ENCODE data around the gene NME7. TPM values are rescaled to one million over a fixed set of nuclear protein-coding genes. Genes with fewer than 3 reads are reported as not detected.

Gene NME7
- total RNA-seq, 4 donors from 2014 or later = 3.7 to 8.4 (median 5.5) TPM

DNA sequence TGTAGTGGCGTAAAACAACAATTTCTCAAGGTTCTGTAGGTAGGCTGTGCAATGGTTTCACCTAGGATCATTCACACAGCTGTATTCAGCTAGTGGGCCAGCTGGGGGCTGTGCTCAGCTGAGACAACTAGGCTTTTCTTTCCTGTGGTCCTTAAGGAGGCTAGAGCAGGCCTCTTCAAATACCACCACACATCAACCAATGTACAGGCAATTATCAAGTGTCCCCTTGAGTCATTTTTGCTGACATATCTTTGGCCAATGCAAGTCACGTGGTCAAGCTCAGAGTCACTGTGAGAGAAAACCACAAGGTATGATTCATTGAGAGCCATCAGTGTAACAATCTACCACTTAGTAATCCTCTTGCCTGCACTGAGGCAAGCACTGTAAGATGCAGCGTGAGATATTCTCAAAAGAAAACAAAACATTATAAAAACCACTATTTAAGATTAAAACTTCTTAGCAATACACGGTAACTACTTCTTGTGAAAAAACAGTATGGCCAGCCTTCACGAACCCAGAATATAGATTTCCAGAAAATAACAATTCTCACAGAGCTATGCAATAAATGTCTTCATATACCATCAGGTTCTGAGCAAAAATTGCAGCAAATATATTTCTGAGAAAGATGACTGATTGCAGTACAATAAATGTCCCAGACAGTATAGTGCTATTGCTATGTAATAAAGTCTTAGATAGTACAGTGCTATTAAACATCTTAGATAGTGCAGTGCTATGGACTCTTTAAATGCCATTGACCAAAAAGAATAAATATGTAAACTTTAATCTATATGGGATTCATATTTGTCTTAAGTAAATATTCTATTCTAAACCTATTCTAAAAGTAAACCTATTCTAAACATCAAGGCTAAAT lies 55.3 kb downstream of the NME7 start:
- intact Hi-C loops (cut with DNase I; ENCODE audit: low total_unique reads) (no loop called here), in situ Hi-C loops (cut with MboI; ENCODE audit: low sequenced_read_pairs in 4 of 4) (no loop called here)
- Histone ChIP-seq H3K27ac (no peak overlapping the region), H3K4me3 (no peak overlapping the region), H3K4me1 (no peaks in the 10 kb centered on the region), H3K27me3 (no peaks in the 10 kb centered on the region), H3K9me3 (no peaks in the 10 kb centered on the region), H3K36me3 (no peaks in the 10 kb centered on the region)
- TF ChIP-seq CTCF (IDR thresholded peaks at IDR 0.05 in 4 of 5, conservative IDR thresholded peaks at IDR 0.05 in 1 of 5) (no peak), POLR2A (IDR thresholded peaks at IDR 0.05) (no peak)
- DNase-seq = no peak
- peak in 1 of 2 donors; percentile 21 for ATAC-seq

GRCh38 chr1:169309178-169310166 lies 58.1 kb downstream of the NME7 start:
- ATAC-seq = no peak
- no peak overlapping the region for H3K27ac ChIP-seq
- H3K36me3 ChIP-seq = no peaks in the 10 kb centered on the region
- no peaks in the 10 kb centered on the region for H3K4me1 ChIP-seq
- TF ChIP-seq POLR2A (IDR thresholded peaks at IDR 0.05) (no peak), CTCF (IDR thresholded peaks at IDR 0.05 in 4 of 5, conservative IDR thresholded peaks at IDR 0.05 in 1 of 5) (no peak)
- H3K27me3 ChIP-seq = no peaks in the 10 kb centered on the region
- in situ Hi-C loops (cut with MboI; ENCODE audit: low sequenced_read_pairs in 4 of 4) (no loop called here), intact Hi-C loops (cut with DNase I; ENCODE audit: low total_unique reads) (no loop called here)
- no peaks in the 10 kb centered on the region for H3K9me3 ChIP-seq
- H3K4me3 ChIP-seq = no peak overlapping the region
- no peak for DNase-seq

- Histone ChIP-seq H3K27me3 (no peaks in the 10 kb centered on the region), H3K4me3 (no peak overlapping the region), H3K27ac (no peak overlapping the region), H3K4me1 (no peaks in the 10 kb centered on the region), H3K9me3 (no peaks in the 10 kb centered on the region), H3K36me3 (no peaks in the 10 kb centered on the region)
- TF ChIP-seq POLR2A (IDR thresholded peaks at IDR 0.05) = no peak
- no peak for TF ChIP-seq CTCF (IDR thresholded peaks at IDR 0.05 in 4 of 5, conservative IDR thresholded peaks at IDR 0.05 in 1 of 5)
- ATAC-seq = no peak
- intact Hi-C loops (cut with DNase I; ENCODE audit: low total_unique reads) (no loop called here), in situ Hi-C loops (cut with MboI; ENCODE audit: low sequenced_read_pairs in 4 of 4) (no loop called here)
- no peak for DNase-seq
These were observed 59.1 kb downstream of the NME7 start for GRCh38 chr1:169308313-169309039.

DNA sequence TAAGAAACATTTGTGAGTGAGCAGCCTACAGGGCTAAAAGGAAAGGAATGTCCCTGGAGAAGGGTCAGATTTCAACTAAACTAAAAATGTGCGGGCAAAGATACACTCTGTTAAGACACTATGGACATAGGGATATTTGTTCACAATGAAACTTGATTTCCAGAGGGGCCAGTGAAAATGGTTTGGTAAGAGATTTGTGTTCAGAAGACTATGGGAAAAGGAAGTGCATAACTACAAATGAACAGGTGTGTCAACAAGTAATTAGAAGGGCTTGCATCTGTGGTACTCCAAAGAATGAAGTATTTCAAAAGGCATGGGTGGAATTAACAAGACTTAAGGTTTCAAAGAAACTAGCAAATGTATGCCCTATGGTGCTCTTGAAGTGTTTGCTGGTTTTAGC lies 60.4 kb downstream of the NME7 start:
- Histone ChIP-seq H3K27me3 (no peaks in the 10 kb centered on the region), H3K4me1 (no peaks in the 10 kb centered on the region), H3K9me3 (no peaks in the 10 kb centered on the region), H3K4me3 (no peak overlapping the region), H3K36me3 (no peaks in the 10 kb centered on the region), H3K27ac (no peak overlapping the region)
- TF ChIP-seq CTCF (IDR thresholded peaks at IDR 0.05 in 4 of 5, conservative IDR thresholded peaks at IDR 0.05 in 1 of 5) = no peak
- TF ChIP-seq POLR2A (IDR thresholded peaks at IDR 0.05) = no peak
- ATAC-seq (no peak), DNase-seq (no peak)
- in situ Hi-C loops (cut with MboI; ENCODE audit: low sequenced_read_pairs in 4 of 4) (no loop called here), intact Hi-C loops (cut with DNase I; ENCODE audit: low total_unique reads) (no loop called here)

Measured in gastrocnemius medialis (tissue), 4 donors.